ENCODE data around the gene IGFALS.

- TF ChIP-seq POLR2A (IDR thresholded peaks at IDR 0.05) (no peak), CTCF (IDR thresholded peaks at IDR 0.05) (no peak), POLR2AphosphoS5 (IDR thresholded peaks at IDR 0.05) (no peak)
Measured at GRCh38 chr16:1747934-1748333, 45.6 kb downstream of the IGFALS start.

Measured in breast epithelium (tissue), 3 donors.